Fibroblast of lung (primary cell): ENCODE measurements around the gene DEPDC5.

Experiments used
- CTCF ChIP-seq, 2 donors: IDR thresholded peaks in 1 of 2; conservative IDR thresholded peaks in 1 of 2; 1 replicate in 1 of 2; 2 replicates in 1 of 2; pipeline ENCODE4 v1.5.1; 2011 to 2012; ENCODE audit warnings: low read length in 2 of 2, control low read depth in 1 of 2, inconsistent platforms in 1 of 2, low read depth in 1 of 2, mild to moderate bottlenecking in 1 of 2
- EZH2 ChIP-seq: IDR thresholded peaks from 2 replicates; pipeline ENCODE4 v1.5.1; 2012; ENCODE audit warnings: low read length, control low read depth, mild to moderate bottlenecking; ENCODE audit errors: missing control alignments

- TF ChIP-seq CTCF (conservative IDR thresholded peaks at IDR 0.05 in 1 of 2, IDR thresholded peaks at IDR 0.05 in 1 of 2; ENCODE audit: low read depth in 1 of 2, low read length in 2 of 2), result no peak
- TF ChIP-seq EZH2, result no peak
Measured at GRCh38 chr22:31925056-31925455, 171.2 kb downstream of the DEPDC5 start.
